Measurements from ENCODE around the gene NOD1.

DNA sequence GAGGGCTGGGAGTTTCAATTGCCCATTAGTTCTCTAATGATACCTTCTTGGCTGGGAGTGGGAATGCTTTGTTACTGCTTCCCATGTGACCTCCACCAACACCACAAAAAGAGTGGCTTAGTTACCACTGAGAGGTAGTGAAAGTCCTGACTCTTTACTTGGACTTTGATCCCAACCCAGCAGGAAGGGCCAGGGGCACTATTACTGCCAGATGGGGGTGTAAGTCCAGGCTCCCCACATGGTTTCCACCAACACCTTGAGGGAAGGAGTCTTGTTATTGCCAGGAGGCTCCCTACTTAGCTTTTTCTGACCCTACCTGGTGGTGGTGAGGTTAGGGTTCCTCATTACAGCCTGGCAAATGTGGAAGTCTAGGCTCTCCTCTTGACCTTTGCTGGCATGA is 14.6 kb upstream of the NOD1 start:
- no peak for TF ChIP-seq POLR2A (IDR thresholded peaks at IDR 0.05)
- TF ChIP-seq, protein P1, sequence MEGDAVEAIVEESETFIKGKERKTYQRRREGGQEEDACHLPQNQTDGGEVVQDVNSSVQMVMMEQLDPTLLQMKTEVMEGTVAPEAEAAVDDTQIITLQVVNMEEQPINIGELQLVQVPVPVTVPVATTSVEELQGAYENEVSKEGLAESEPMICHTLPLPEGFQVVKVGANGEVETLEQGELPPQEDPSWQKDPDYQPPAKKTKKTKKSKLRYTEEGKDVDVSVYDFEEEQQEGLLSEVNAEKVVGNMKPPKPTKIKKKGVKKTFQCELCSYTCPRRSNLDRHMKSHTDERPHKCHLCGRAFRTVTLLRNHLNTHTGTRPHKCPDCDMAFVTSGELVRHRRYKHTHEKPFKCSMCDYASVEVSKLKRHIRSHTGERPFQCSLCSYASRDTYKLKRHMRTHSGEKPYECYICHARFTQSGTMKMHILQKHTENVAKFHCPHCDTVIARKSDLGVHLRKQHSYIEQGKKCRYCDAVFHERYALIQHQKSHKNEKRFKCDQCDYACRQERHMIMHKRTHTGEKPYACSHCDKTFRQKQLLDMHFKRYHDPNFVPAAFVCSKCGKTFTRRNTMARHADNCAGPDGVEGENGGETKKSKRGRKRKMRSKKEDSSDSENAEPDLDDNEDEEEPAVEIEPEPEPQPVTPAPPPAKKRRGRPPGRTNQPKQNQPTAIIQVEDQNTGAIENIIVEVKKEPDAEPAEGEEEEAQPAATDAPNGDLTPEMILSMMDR (IDR thresholded peaks at IDR 0.05): no peak
